ENCODE results near the gene HLTF.

GRCh38 chr3:149010504-149010951 lies 75.8 kb downstream of the HLTF start:
- TF ChIP-seq CTCF (conservative IDR thresholded peaks at IDR 0.05; ENCODE audit: low read depth in 2 of 2) (no peak), EZH2phosphoT487 (IDR thresholded peaks at IDR 0.05; ENCODE audit: unreplicated experiment) (no peak)

All from GM23338 (cell line).